ENCODE data around the gene RCE1.

The RCE1 gene

GRCh38 chr11:66880496-66881450, 37.5 kb downstream of the RCE1 start (continued):
- TF ChIP-seq ZFP37 (tag by site-specific recombination; IDR thresholded peaks at IDR 0.05) (no peak), ZNF133 (tag by site-specific recombination; IDR thresholded peaks at IDR 0.05) (no peak), ZNF449 (tag by site-specific recombination; IDR thresholded peaks at IDR 0.05) (no peak), ZNF239 (tag by site-specific recombination; IDR thresholded peaks at IDR 0.05) (no peak), PRDM1 (tag by site-specific recombination; IDR thresholded peaks at IDR 0.05) (0 out of 2 replicates have a peak, but pooled peaks have one; percentile 33), ZSCAN18 (tag by site-specific recombination; IDR thresholded peaks at IDR 0.05) (no peak), SP7 (tag by site-specific recombination; IDR thresholded peaks at IDR 0.05) (no peak), BCL11B (tag by site-specific recombination; IDR thresholded peaks at IDR 0.05; ENCODE audit: low read depth) (no peak), ZBTB6 (tag by site-specific recombination; IDR thresholded peaks at IDR 0.05) (no peak), ZNF274 (IDR thresholded peaks at IDR 0.05; ENCODE audit: low read length) (no peak), ZNF274 (tag by site-specific recombination; IDR thresholded peaks at IDR 0.05; ENCODE audit: borderline replicate concordance) (no peak), ZNF24 (tag by site-specific recombination; IDR thresholded peaks at IDR 0.05) (no peak), ZIC2 (tag by site-specific recombination; IDR thresholded peaks at IDR 0.05) (peak; percentile 21; the same call in 1 of the 2 replicates), ZNF16 (tag by site-specific recombination; IDR thresholded peaks at IDR 0.05; ENCODE audit: low read depth) (no peak), ZNF366 (tag by site-specific recombination; conservative IDR thresholded peaks at IDR 0.05) (no peak), ZSCAN16 (tag by site-specific recombination; IDR thresholded peaks at IDR 0.05) (no peak), ZNF837 (tag by site-specific recombination; IDR thresholded peaks at IDR 0.05) (no peak), GLIS1 (tag by site-specific recombination; IDR thresholded peaks at IDR 0.05) (peak; percentile 39; the same call in 1 of the 2 replicates), ZEB2 (tag by site-specific recombination; IDR thresholded peaks at IDR 0.05) (no peak), KLF7 (tag by site-specific recombination; IDR thresholded peaks at IDR 0.05; ENCODE audit: borderline replicate concordance) (no peak), GLI4 (tag by site-specific recombination; IDR thresholded peaks at IDR 0.05) (no peak), OSR2 (tag by site-specific recombination; IDR thresholded peaks at IDR 0.05) (peak; percentile 64), ZNF76 (tag by site-specific recombination; IDR thresholded peaks at IDR 0.05; ENCODE audit: borderline replicate concordance, low read depth) (0 out of 2 replicates have a peak, but pooled peaks have one; percentile 25), ZNF704 (tag by site-specific recombination; IDR thresholded peaks at IDR 0.05) (no peak), ZNF514 (tag by site-specific recombination; IDR thresholded peaks at IDR 0.05) (no peak), ZNF521 (tag by site-specific recombination; IDR thresholded peaks at IDR 0.05) (no peak), ZNF350 (tag by site-specific recombination; IDR thresholded peaks at IDR 0.05) (no peak), ZSCAN4 (tag by site-specific recombination; IDR thresholded peaks at IDR 0.05) (no peak), ZNF600 (tag by site-specific recombination; IDR thresholded peaks at IDR 0.05) (no peak), ZNF112 (tag by site-specific recombination; IDR thresholded peaks at IDR 0.05) (no peak), TCF7L2 (IDR thresholded peaks at IDR 0.05; ENCODE audit: borderline replicate concordance, low read depth, low read length) (no peak), RBAK (tag by site-specific recombination; IDR thresholded peaks at IDR 0.05) (no peak), ZNF341 (tag by site-specific recombination; IDR thresholded peaks at IDR 0.05; ENCODE audit: low read depth) (no peak), ZNF140 (tag by site-specific recombination; IDR thresholded peaks at IDR 0.05) (no peak), ZBTB48 (tag by site-specific recombination; IDR thresholded peaks at IDR 0.05) (0 out of 2 replicates have a peak, but pooled peaks have one; percentile 46), ZNF433 (tag by site-specific recombination; IDR thresholded peaks at IDR 0.05; ENCODE audit: low read depth) (no peak)
